ENCODE results near the gene CD44.

DNA sequence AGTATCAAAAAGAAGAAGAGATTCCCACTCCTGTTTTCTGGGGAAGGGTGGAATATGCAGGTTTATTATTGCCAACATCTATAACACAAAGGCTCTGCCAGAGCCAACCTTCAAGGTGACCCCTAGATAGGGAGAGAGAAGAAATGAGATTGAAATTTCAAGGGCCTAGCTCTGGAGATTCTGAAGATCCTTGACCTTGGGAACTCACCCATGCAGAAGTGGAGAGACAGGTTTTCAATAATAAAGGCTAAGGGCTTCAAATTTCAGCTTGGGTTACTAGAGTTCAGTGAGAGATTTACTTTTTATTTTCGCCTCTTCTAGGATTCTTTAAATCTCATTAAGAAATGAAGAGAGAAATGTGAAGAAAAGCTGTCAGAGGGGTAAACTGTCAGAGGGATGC is 98.4 kb downstream of the CD44 start:
- TF ChIP-seq FOXA1 (IDR thresholded peaks at IDR 0.05) = no peak
- TF ChIP-seq, protein P1, sequence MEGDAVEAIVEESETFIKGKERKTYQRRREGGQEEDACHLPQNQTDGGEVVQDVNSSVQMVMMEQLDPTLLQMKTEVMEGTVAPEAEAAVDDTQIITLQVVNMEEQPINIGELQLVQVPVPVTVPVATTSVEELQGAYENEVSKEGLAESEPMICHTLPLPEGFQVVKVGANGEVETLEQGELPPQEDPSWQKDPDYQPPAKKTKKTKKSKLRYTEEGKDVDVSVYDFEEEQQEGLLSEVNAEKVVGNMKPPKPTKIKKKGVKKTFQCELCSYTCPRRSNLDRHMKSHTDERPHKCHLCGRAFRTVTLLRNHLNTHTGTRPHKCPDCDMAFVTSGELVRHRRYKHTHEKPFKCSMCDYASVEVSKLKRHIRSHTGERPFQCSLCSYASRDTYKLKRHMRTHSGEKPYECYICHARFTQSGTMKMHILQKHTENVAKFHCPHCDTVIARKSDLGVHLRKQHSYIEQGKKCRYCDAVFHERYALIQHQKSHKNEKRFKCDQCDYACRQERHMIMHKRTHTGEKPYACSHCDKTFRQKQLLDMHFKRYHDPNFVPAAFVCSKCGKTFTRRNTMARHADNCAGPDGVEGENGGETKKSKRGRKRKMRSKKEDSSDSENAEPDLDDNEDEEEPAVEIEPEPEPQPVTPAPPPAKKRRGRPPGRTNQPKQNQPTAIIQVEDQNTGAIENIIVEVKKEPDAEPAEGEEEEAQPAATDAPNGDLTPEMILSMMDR (IDR thresholded peaks at IDR 0.05; ENCODE audit: low read depth, low read length, missing input control) = no peak
- no peak for TF ChIP-seq EGR1 (IDR thresholded peaks at IDR 0.05; ENCODE audit: low read depth in 2 of 2)
- no peak for TF ChIP-seq TAF1 (conservative IDR thresholded peaks at IDR 0.05)
- TF ChIP-seq GABPA (IDR thresholded peaks at IDR 0.05 in 1 of 2, conservative IDR thresholded peaks at IDR 0.05 in 1 of 2) = no peak
- TF ChIP-seq YY1 (IDR thresholded peaks at IDR 0.05) = no peak
- TF ChIP-seq, protein P2, sequence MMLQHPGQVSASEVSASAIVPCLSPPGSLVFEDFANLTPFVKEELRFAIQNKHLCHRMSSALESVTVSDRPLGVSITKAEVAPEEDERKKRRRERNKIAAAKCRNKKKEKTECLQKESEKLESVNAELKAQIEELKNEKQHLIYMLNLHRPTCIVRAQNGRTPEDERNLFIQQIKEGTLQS (IDR thresholded peaks at IDR 0.05) = no peak
- no peak for TF ChIP-seq RAD21 (IDR thresholded peaks at IDR 0.05)
- TF ChIP-seq, protein P3, sequence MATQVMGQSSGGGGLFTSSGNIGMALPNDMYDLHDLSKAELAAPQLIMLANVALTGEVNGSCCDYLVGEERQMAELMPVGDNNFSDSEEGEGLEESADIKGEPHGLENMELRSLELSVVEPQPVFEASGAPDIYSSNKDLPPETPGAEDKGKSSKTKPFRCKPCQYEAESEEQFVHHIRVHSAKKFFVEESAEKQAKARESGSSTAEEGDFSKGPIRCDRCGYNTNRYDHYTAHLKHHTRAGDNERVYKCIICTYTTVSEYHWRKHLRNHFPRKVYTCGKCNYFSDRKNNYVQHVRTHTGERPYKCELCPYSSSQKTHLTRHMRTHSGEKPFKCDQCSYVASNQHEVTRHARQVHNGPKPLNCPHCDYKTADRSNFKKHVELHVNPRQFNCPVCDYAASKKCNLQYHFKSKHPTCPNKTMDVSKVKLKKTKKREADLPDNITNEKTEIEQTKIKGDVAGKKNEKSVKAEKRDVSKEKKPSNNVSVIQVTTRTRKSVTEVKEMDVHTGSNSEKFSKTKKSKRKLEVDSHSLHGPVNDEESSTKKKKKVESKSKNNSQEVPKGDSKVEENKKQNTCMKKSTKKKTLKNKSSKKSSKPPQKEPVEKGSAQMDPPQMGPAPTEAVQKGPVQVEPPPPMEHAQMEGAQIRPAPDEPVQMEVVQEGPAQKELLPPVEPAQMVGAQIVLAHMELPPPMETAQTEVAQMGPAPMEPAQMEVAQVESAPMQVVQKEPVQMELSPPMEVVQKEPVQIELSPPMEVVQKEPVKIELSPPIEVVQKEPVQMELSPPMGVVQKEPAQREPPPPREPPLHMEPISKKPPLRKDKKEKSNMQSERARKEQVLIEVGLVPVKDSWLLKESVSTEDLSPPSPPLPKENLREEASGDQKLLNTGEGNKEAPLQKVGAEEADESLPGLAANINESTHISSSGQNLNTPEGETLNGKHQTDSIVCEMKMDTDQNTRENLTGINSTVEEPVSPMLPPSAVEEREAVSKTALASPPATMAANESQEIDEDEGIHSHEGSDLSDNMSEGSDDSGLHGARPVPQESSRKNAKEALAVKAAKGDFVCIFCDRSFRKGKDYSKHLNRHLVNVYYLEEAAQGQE (IDR thresholded peaks at IDR 0.05) = no peak
- TF ChIP-seq JUND (IDR thresholded peaks at IDR 0.05) = no peak
- no peak for TF ChIP-seq HNF4A (conservative IDR thresholded peaks at IDR 0.05)
- TF ChIP-seq, protein P4, sequence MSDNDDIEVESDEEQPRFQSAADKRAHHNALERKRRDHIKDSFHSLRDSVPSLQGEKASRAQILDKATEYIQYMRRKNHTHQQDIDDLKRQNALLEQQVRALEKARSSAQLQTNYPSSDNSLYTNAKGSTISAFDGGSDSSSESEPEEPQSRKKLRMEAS (IDR thresholded peaks at IDR 0.05) = no peak
